Skeletal muscle tissue (tissue), 4 donors: Measurements from ENCODE around the gene ZNF541. TPM values are rescaled to one million over a fixed set of nuclear protein-coding genes. Genes with fewer than 3 reads are reported as not detected.

Experiments used
- H3K27ac ChIP-seq: one replicate; pipeline ENCODE4 v1.7.0; 2013; ENCODE audit warnings: mild to moderate bottlenecking, low read depth, low read length, inconsistent platforms
- H3K27me3 ChIP-seq, 3 donors: one replicate each; pipeline ENCODE4 v1.7.0; 2013; ENCODE audit warnings: low read length in 3 of 3; ENCODE audit not compliant: control insufficient read depth in 3 of 3, insufficient read depth in 3 of 3
- H3K36me3 ChIP-seq, 3 donors: one replicate each; pipeline ENCODE4 v1.7.0; 2013; ENCODE audit warnings: low read length in 3 of 3; ENCODE audit not compliant: control insufficient read depth in 3 of 3, insufficient read depth in 3 of 3
- H3K4me1 ChIP-seq, 3 donors: one replicate each; pipeline ENCODE4 v1.7.0; 2013; ENCODE audit warnings: low read length in 3 of 3, mild to moderate bottlenecking in 3 of 3; ENCODE audit not compliant: control insufficient read depth in 3 of 3, insufficient read depth in 3 of 3
- H3K4me3 ChIP-seq, 3 donors: one replicate each; pipeline ENCODE4 v1.7.0; 2013; ENCODE audit warnings: low read length in 3 of 3
- H3K9ac ChIP-seq, 3 donors: one replicate each; pipeline ENCODE4 v1.7.0; 2013; ENCODE audit warnings: low read length in 3 of 3, mild to moderate bottlenecking in 3 of 3, moderate library complexity in 2 of 3, low read depth in 1 of 3
- H3K9me3 ChIP-seq, 3 donors: one replicate each; pipeline ENCODE4 v1.7.0; 2013; ENCODE audit warnings: low read length in 3 of 3; ENCODE audit not compliant: control insufficient read depth in 3 of 3
- total RNA-seq: library from RNA; depleted of rRNA; stranded (reverse); fragments of >200 nt; gene quantifications from one replicate; pipeline ENCODE4 v1.2.3, GENCODE V29; 2014
- donor health status: Osteomylitis.

ZNF541 gene
- total RNA-seq, 1 donor from 2014 or later = not detected

DNA sequence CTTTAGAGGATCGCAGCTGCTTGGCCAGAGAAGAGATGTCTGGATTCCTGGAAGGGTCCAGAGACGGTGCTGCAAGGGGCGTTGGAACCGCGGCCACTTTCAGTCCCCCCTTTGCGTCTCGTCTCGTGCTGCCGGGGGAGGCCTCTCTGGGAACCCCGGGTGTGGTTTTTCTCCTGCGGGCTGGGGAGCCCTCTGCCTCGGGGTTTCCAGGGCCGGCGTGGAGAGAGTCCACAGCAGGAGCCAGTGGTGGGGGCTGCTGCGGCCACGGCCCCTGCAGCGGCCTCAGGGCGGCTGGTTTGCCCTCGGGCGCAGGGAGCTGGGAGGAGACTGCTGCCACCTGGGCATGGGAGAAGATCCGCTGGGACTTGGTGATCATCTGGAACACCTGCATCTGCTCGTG is 28.5 kb downstream of the ZNF541 start:
- peaks cover 0 to 4% (median 0%) of the 10 kb centered on the region in 3 donors for H3K4me1 ChIP-seq
- H3K36me3 ChIP-seq = no peaks in the 10 kb centered on the region
- no peak overlapping the region for H3K4me3 ChIP-seq
- no peaks in the 10 kb centered on the region for H3K9me3 ChIP-seq
- H3K9ac ChIP-seq = no peak overlapping the region
- no peak overlapping the region for H3K27ac ChIP-seq
- H3K27me3 ChIP-seq = peaks cover 23 to 35% (median 31%) of the 10 kb centered on the region in 3 donors

DNA sequence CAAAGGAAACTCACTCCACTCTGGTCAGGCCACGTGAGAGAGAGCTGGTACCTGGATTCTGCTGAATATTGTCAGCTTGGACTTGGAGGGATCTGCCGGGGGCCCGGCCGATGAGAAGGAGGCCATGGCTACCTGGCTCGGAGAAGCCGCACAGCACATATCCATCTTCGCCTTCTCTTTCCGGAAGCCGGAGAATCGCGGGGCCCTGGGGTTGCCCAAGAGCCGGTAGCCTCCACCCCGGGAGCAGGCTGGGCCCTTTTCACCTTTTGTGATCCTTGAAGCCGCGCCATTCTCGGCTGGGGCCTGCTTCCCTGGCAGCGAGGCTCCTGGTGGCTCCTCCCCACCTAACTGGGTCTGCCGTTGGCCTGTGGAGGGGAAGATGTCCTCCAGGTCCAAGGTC is 28.9 kb downstream of the ZNF541 start:
- no peak overlapping the region for H3K9ac ChIP-seq
- H3K4me1 ChIP-seq = peaks cover 0 to 4% (median 0%) of the 10 kb centered on the region in 3 donors
- peaks cover 23 to 34% (median 32%) of the 10 kb centered on the region in 3 donors for H3K27me3 ChIP-seq
- H3K27ac ChIP-seq = no peak overlapping the region
- no peaks in the 10 kb centered on the region for H3K9me3 ChIP-seq
- H3K4me3 ChIP-seq = no peak overlapping the region
- H3K36me3 ChIP-seq = no peaks in the 10 kb centered on the region

- H3K27ac ChIP-seq = no peak overlapping the region
- peaks cover 20 to 29% (median 28%) of the 10 kb centered on the region in 3 donors for H3K27me3 ChIP-seq
- peaks cover 0 to 4% (median 0%) of the 10 kb centered on the region in 3 donors for H3K4me1 ChIP-seq
- H3K9me3 ChIP-seq = no peaks in the 10 kb centered on the region
- H3K4me3 ChIP-seq = no peak overlapping the region
- H3K36me3 ChIP-seq = no peaks in the 10 kb centered on the region
- no peak overlapping the region for H3K9ac ChIP-seq
Measured at GRCh38 chr19:47542030-47542475, 30.9 kb downstream of the ZNF541 start.

- no peak overlapping the region for H3K9ac ChIP-seq
- no peaks in the 10 kb centered on the region for H3K36me3 ChIP-seq
- H3K27ac ChIP-seq = no peak overlapping the region
- no peak overlapping the region for H3K4me3 ChIP-seq
- no peaks in the 10 kb centered on the region for H3K9me3 ChIP-seq
- H3K4me1 ChIP-seq = peaks cover 0 to 4% (median 0%) of the 10 kb centered on the region in 3 donors
- peaks cover 16 to 29% (median 27%) of the 10 kb centered on the region in 3 donors for H3K27me3 ChIP-seq
Measured at GRCh38 chr19:47541518-47541917, 31.4 kb downstream of the ZNF541 start.

- Histone ChIP-seq H3K27ac (no peak overlapping the region), H3K9ac (no peak overlapping the region), H3K4me1 (peaks cover 0 to 4% (median 0%) of the 10 kb centered on the region in 3 donors), H3K36me3 (no peaks in the 10 kb centered on the region), H3K9me3 (no peaks in the 10 kb centered on the region), H3K27me3 (peaks cover 15 to 26% (median 24%) of the 10 kb centered on the region in 3 donors), H3K4me3 (no peak overlapping the region)
Measured at GRCh38 chr19:47540748-47541147, 32.2 kb downstream of the ZNF541 start.

DNA sequence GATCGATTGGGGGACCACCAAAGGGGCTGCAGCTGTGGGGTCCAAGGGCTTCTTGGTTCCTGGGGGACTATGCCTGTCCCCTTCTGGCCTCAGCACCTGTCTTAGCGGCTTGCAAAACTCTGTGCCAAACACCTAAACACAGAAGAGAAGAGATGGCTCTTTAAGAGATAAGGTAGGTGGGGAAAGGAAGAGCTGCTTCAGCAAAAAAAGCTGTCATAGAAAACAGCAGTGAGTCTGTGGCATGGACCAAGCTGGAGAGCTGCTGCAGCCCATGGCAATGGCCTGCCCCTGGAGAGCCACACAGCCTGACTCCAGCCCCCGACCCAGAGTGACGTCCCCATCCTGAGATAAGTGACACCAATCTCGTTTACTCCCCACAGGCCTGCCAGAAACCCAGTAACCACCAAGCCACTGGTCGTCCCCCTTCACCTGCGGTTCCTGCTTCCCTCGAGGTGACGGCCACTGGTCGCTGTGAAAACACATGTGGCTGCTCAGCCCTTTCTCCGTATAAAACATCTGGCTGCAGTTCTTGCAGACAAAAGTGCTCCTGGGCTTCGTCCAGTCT is 33.1 kb downstream of the ZNF541 start:
- Histone ChIP-seq H3K4me1 (no peaks in the 10 kb centered on the region), H3K9ac (no peak overlapping the region), H3K27me3 (peaks cover 6 to 17% (median 15%) of the 10 kb centered on the region in 3 donors), H3K36me3 (no peaks in the 10 kb centered on the region), H3K4me3 (no peak overlapping the region), H3K9me3 (no peaks in the 10 kb centered on the region), H3K27ac (no peak overlapping the region)

GRCh38 chr19:47538812-47539211 is 34.1 kb downstream of the ZNF541 start:
- H3K9me3 ChIP-seq = no peaks in the 10 kb centered on the region
- no peak overlapping the region for H3K9ac ChIP-seq
- H3K4me1 ChIP-seq = no peaks in the 10 kb centered on the region
- H3K27me3 ChIP-seq = peaks cover 0 to 7% (median 5%) of the 10 kb centered on the region in 3 donors
- no peak overlapping the region for H3K27ac ChIP-seq
- H3K4me3 ChIP-seq = no peak overlapping the region
- H3K36me3 ChIP-seq = no peaks in the 10 kb centered on the region

GRCh38 chr19:47537493-47537892 is 35.5 kb downstream of the ZNF541 start:
- H3K9ac ChIP-seq = no peak overlapping the region
- peaks cover 0 to 5% (median 5%) of the 10 kb centered on the region in 3 donors for H3K27me3 ChIP-seq
- H3K4me1 ChIP-seq = no peaks in the 10 kb centered on the region
- H3K36me3 ChIP-seq = no peaks in the 10 kb centered on the region
- H3K27ac ChIP-seq = no peak overlapping the region
- H3K4me3 ChIP-seq = no peak overlapping the region
- no peaks in the 10 kb centered on the region for H3K9me3 ChIP-seq

- no peaks in the 10 kb centered on the region for H3K9me3 ChIP-seq
- no peaks in the 10 kb centered on the region for H3K36me3 ChIP-seq
- peaks cover 0 to 5% (median 0%) of the 10 kb centered on the region in 3 donors for H3K27me3 ChIP-seq
- H3K27ac ChIP-seq = no peak overlapping the region
- H3K4me3 ChIP-seq = no peak overlapping the region
- H3K4me1 ChIP-seq = no peaks in the 10 kb centered on the region
- H3K9ac ChIP-seq = no peak overlapping the region
Measured at GRCh38 chr19:47534628-47535027, 38.3 kb downstream of the ZNF541 start.

DNA sequence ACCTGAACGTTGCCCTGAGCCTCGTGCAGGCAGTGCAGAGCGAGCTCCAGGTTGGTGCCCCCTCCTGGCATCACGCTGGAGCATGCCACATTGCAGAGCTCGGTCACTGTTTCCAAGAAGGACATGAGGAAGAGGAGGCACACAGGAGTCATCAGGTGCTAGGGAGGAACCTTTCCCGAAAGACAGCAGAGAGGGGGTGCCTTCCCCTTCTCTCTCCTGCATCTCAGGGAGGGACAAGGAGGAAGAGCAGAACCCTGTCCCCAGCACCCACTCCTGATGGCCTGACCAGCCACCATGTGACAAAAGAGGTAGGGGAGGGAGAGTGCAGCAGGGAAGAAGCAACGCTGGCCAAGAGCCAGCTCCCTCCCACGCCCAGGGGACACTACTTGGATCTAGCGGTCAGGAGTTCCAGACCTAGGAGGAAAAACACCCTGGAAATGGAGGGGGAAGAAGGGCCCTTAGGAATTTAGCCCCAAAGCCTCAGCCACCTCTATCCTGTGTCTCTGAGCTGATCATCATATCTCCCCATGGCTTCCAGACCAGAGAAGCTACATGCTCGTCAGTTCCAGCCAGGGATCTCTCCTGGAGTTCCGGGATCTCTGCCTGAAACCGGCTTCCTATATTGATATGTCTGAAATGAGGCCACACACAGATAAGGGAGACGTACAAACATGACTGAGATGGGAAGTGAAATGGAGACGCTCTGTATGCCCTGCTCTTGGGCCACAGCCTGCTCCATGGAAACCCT is 41.1 kb downstream of the ZNF541 start:
- Histone ChIP-seq H3K36me3 (no peaks in the 10 kb centered on the region), H3K9ac (no peak overlapping the region), H3K4me3 (no peak overlapping the region), H3K27me3 (peaks cover 0 to 3% (median 0%) of the 10 kb centered on the region in 3 donors), H3K4me1 (no peaks in the 10 kb centered on the region), H3K27ac (no peak overlapping the region), H3K9me3 (no peaks in the 10 kb centered on the region)
